Immature natural killer cell (primary cell): ENCODE measurements around the gene FREM1. TPM values are rescaled to one million over a fixed set of nuclear protein-coding genes. Genes with fewer than 3 reads are reported as not detected.

Experiments
- DNase-seq, 3 donors: peaks; one replicate each; pipeline ENCODE4 v3.0.0; 2022; ENCODE audit warnings: mixed read lengths in 1 of 3
- H3K27ac Mint-ChIP-seq, 6 donors: one replicate each; pipeline ENCODE4 v1.8.0; 2020; ENCODE audit warnings: mixed read lengths in 6 of 6, mild to moderate bottlenecking in 5 of 6, inconsistent platforms in 4 of 6, moderate library complexity in 3 of 6
- H3K27me3 Mint-ChIP-seq, 3 donors: one replicate each; pipeline ENCODE4 v1.8.0; 2020 to 2021; ENCODE audit warnings: low read depth in 3 of 3, mild to moderate bottlenecking in 3 of 3, mixed read lengths in 3 of 3, moderate library complexity in 3 of 3, inconsistent platforms in 1 of 3
- H3K36me3 Mint-ChIP-seq, 3 donors: one replicate each; pipeline ENCODE4 v1.8.0; 2020; ENCODE audit warnings: mixed read lengths in 3 of 3, inconsistent platforms in 2 of 3, mild to moderate bottlenecking in 2 of 3
- H3K4me1 Mint-ChIP-seq, 2 donors: one replicate each; pipeline ENCODE4 v1.8.0; 2020; ENCODE audit warnings: inconsistent platforms in 2 of 2, mild to moderate bottlenecking in 2 of 2, mixed read lengths in 2 of 2, moderate library complexity in 1 of 2
- H3K4me3 Mint-ChIP-seq, 5 donors: one replicate each; pipeline ENCODE4 v1.8.0; 2020; ENCODE audit warnings: mild to moderate bottlenecking in 5 of 5, mixed read lengths in 5 of 5, inconsistent platforms in 3 of 5, moderate library complexity in 3 of 5
- H3K9me3 Mint-ChIP-seq, 6 donors: one replicate each; pipeline ENCODE4 v1.8.0; 2020; ENCODE audit warnings: mild to moderate bottlenecking in 6 of 6, mixed read lengths in 6 of 6, inconsistent platforms in 4 of 6, moderate library complexity in 3 of 6
- polyA plus RNA-seq, 3 donors: library from polyadenylated mRNA; unstranded; fragments of 300-500 nt; fragmentation: Illumina TruSeq; gene quantifications; one replicate each; pipeline ENCODE4 v1.2.3, GENCODE V29; 2021

The FREM1 gene
- polyA plus RNA-seq, 3 donors from 2014 or later: not detected

GRCh38 chr9:14706530-14707140 is 203.6 kb downstream of the FREM1 start:
- peaks cover 4 to 14% (median 5%) of the 10 kb centered on the region in 3 donors for H3K36me3 Mint-ChIP-seq
- H3K4me1 Mint-ChIP-seq: peaks cover 0 to 2% of the 10 kb centered on the region in 2 donors
- no peak overlapping the region for H3K4me3 Mint-ChIP-seq
- H3K9me3 Mint-ChIP-seq: peaks cover 18 to 60% (median 39%) of the 10 kb centered on the region in 6 donors
- H3K27ac Mint-ChIP-seq: no peak overlapping the region
- H3K27me3 Mint-ChIP-seq: peaks cover 3 to 11% (median 11%) of the 10 kb centered on the region in 3 donors
- no peak for DNase-seq

DNA sequence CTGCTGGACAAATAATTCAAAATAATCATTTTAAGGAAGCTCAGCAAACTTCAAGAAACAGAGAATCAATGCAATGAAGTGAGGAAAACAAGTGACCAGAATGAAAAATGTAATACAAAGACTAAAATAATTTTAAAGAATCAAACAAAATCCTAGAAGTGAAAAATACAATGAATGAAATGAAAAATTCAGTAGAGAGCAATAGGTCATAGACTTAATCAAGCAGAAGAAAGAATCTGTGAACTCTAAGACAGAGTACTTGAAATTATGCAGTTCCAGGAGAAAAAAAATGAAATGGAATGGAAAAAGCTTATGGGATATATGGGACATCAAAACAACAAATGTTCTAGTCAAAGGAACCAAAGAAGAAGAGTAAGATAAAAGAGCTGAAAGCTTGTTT is 205.1 kb downstream of the FREM1 start:
- Mint-ChIP-seq H3K36me3 (peaks cover 4 to 14% (median 5%) of the 10 kb centered on the region in 3 donors), H3K4me3 (no peak overlapping the region), H3K9me3 (peaks cover 16 to 57% (median 39%) of the 10 kb centered on the region in 6 donors), H3K4me1 (no peaks in the 10 kb centered on the region), H3K27ac (no peak overlapping the region), H3K27me3 (peaks cover 0 to 11% (median 6%) of the 10 kb centered on the region in 3 donors)
- DNase-seq: no peak

GRCh38 chr9:14704281-14704680 is 205.9 kb downstream of the FREM1 start:
- DNase-seq: no peak
- H3K27ac Mint-ChIP-seq: no peak overlapping the region
- H3K27me3 Mint-ChIP-seq: peaks cover 0 to 11% (median 6%) of the 10 kb centered on the region in 3 donors
- H3K9me3 Mint-ChIP-seq: peaks cover 16 to 51% (median 35%) of the 10 kb centered on the region in 6 donors
- no peaks in the 10 kb centered on the region for H3K4me1 Mint-ChIP-seq
- no peak overlapping the region for H3K4me3 Mint-ChIP-seq
- peaks cover 4 to 14% (median 5%) of the 10 kb centered on the region in 3 donors for H3K36me3 Mint-ChIP-seq

DNA sequence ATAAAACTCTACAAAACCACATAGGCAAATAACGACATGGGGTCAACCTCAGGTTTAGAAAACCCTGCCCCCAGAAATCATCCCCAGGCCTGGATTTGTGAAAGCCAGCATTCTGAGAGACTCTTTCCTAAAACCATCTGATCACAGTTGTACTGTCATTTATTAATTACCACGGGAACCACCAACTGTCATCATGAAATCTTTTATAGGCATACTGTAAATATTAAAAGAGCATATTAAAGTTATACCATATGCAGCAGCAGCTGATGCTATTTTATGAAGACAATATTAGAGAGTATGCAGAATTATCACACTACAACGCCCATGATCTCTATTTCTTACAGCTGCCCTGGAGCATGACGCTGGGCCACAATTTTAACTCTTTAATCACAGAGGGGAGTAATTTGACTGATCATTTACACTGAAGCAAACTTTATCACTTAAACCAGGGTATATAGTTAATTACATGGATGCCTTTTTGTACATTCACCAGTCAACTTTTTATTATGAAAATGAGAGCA is 208.0 kb downstream of the FREM1 start:
- no peak overlapping the region for H3K4me3 Mint-ChIP-seq
- H3K4me1 Mint-ChIP-seq: peaks cover 4 to 9% of the 10 kb centered on the region in 2 donors
- H3K36me3 Mint-ChIP-seq: peaks cover 4 to 14% (median 5%) of the 10 kb centered on the region in 3 donors
- no peak overlapping the region for H3K27ac Mint-ChIP-seq
- no peak for DNase-seq
- H3K27me3 Mint-ChIP-seq: peaks cover 0 to 6% (median 2%) of the 10 kb centered on the region in 3 donors
- peaks cover 14 to 32% (median 25%) of the 10 kb centered on the region in 6 donors for H3K9me3 Mint-ChIP-seq

- Mint-ChIP-seq H3K4me1 (peaks cover 44 to 61% of the 10 kb centered on the region in 2 donors), H3K9me3 (no peaks in the 10 kb centered on the region), H3K27me3 (peaks cover 0 to 5% (median 2%) of the 10 kb centered on the region in 3 donors), H3K36me3 (peaks cover 5 to 8% (median 5%) of the 10 kb centered on the region in 3 donors), H3K4me3 (peak within 1 kb of the TSS; percentile 86 to 94 (median 92)), H3K27ac (peak within 1 kb of the TSS; percentile 75 to 91 (median 82))
- peak; percentile 65 to 76 (median 71) for DNase-seq
Observed at GRCh38 chr9:14693251-14693861, 216.9 kb downstream of the FREM1 start, which contains the start of gene ZDHHC21. TSS of gene ZDHHC21 (minus strand) at chr9:14693432. CDS start at chr9:14674340, 19,092 bp downstream.

GRCh38 chr9:14692470-14693250 is 217.6 kb downstream of the FREM1 start:
- H3K36me3 Mint-ChIP-seq: peaks cover 5 to 13% (median 9%) of the 10 kb centered on the region in 3 donors
- H3K27ac Mint-ChIP-seq: peak overlapping the region; percentile 75 to 91 (median 82)
- peak in 1 of 3 donors; percentile 3 for DNase-seq
- H3K4me3 Mint-ChIP-seq: peak overlapping the region; percentile 86 to 94 (median 92)
- peaks cover 44 to 61% of the 10 kb centered on the region in 2 donors for H3K4me1 Mint-ChIP-seq
- peaks cover 0 to 5% (median 2%) of the 10 kb centered on the region in 3 donors for H3K27me3 Mint-ChIP-seq
- H3K9me3 Mint-ChIP-seq: no peaks in the 10 kb centered on the region

- no peaks in the 10 kb centered on the region for H3K9me3 Mint-ChIP-seq
- peak overlapping the region; percentile 9 to 60 (median 16) for H3K27ac Mint-ChIP-seq
Observed at GRCh38 chr9:14690948-14691730, 219.1 kb downstream of the FREM1 start.

GRCh38 chr9:14687042-14687719 is 223.0 kb downstream of the FREM1 start:
- no peaks in the 10 kb centered on the region for H3K9me3 Mint-ChIP-seq
- H3K27ac Mint-ChIP-seq: peak overlapping the region in 1 of 6 donors; percentile 49
- H3K4me1 Mint-ChIP-seq: peaks cover 38 to 51% of the 10 kb centered on the region in 2 donors
- no peaks in the 10 kb centered on the region for H3K27me3 Mint-ChIP-seq
- no peak for DNase-seq
- H3K4me3 Mint-ChIP-seq: no peak overlapping the region
- peaks cover 9 to 33% (median 14%) of the 10 kb centered on the region in 3 donors for H3K36me3 Mint-ChIP-seq

More at GRCh38 chr9:14690948-14691730, 219.1 kb downstream of the FREM1 start:
- peaks cover 0 to 3% (median 2%) of the 10 kb centered on the region in 3 donors for H3K27me3 Mint-ChIP-seq
- peaks cover 46 to 60% of the 10 kb centered on the region in 2 donors for H3K4me1 Mint-ChIP-seq
- peaks cover 5 to 18% (median 13%) of the 10 kb centered on the region in 3 donors for H3K36me3 Mint-ChIP-seq
- no peak for DNase-seq
- H3K4me3 Mint-ChIP-seq: peak overlapping the region in 4 of 5 donors; percentile 29 to 44 (median 42)

DNA sequence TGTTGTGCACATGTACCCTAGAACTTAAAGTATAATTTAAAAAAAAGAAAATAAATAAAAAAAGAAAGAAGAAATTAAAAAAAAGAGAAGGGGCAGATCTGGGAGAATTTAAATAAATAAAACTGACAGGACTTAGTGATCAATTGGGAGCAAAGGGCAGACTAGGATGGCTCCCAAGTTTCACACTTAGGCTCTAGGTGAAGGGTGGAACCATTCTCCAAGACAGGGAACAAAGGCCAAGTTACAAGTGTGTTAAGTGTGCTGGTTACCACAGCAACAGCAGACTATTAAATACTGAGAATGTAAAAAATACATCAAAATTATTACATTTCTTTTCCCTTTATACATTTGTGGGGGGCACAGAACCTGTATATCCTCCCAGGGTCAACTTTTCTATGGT is 224.1 kb downstream of the FREM1 start:
- Mint-ChIP-seq H3K36me3 (peaks cover 13 to 38% (median 16%) of the 10 kb centered on the region in 3 donors), H3K27ac (no peak overlapping the region), H3K9me3 (no peaks in the 10 kb centered on the region), H3K4me1 (peaks cover 39 to 51% of the 10 kb centered on the region in 2 donors), H3K4me3 (no peak overlapping the region), H3K27me3 (no peaks in the 10 kb centered on the region)
- DNase-seq: no peak

Other genes starting within 250 kb of the FREM1 start
- 1 to 10 TPM; 1.3 to 2.3 (median 1.7) TPM for gene ZDHHC21, start 217.0 kb downstream of the FREM1 start, polyA plus RNA-seq
- not detected for gene CER1, start 187.7 kb downstream of the FREM1 start, polyA plus RNA-seq